IgD-negative memory B cell (primary cell): Measurements from ENCODE around the gene RAB44. TPM values are rescaled to one million over a fixed set of nuclear protein-coding genes. Genes with fewer than 3 reads are reported as not detected.
A peak's percentile ranks its signal among the peaks of the same experiment; 100 is the strongest.
"Not testable (repeated sequence)": the region's sequence is repeated elsewhere in the genome, so short reads cannot be mapped to it uniquely, and the experiment has no call there.

Source experiments
- H3K27ac Mint-ChIP-seq, 3 donors: one replicate each; pipeline ENCODE4 v1.8.0; 2020 to 2022; ENCODE audit warnings: mild to moderate bottlenecking in 3 of 3, mixed read lengths in 3 of 3, moderate library complexity in 1 of 3
- H3K27me3 Mint-ChIP-seq: one replicate; pipeline ENCODE4 v1.8.0; 2021; ENCODE audit warnings: mixed read lengths
- H3K36me3 Mint-ChIP-seq: one replicate; pipeline ENCODE4 v1.8.0; 2020; ENCODE audit warnings: mild to moderate bottlenecking, mixed read lengths
- H3K4me1 Mint-ChIP-seq, 3 donors: one replicate each; pipeline ENCODE4 v1.8.0; 2020 to 2022; ENCODE audit warnings: mixed read lengths in 3 of 3, mild to moderate bottlenecking in 1 of 3
- H3K4me3 Mint-ChIP-seq, 4 donors: one replicate each; pipeline ENCODE4 v1.8.0; 2020 to 2022; ENCODE audit warnings: mild to moderate bottlenecking in 4 of 4, mixed read lengths in 4 of 4, moderate library complexity in 3 of 4
- H3K9me3 Mint-ChIP-seq, 3 donors: one replicate each; pipeline ENCODE4 v1.8.0; 2020 to 2021; ENCODE audit warnings: mixed read lengths in 3 of 3, mild to moderate bottlenecking in 1 of 3
- polyA plus RNA-seq: library from polyadenylated mRNA; unstranded; fragments of 300-500 nt; fragmentation: Illumina TruSeq; gene quantifications from one replicate; pipeline ENCODE4 v1.2.3, GENCODE V29; 2021

RAB44 gene
- polyA plus RNA-seq, 1 donor from 2014 or later, result not detected

- no peaks in the 10 kb centered on the region for H3K36me3 Mint-ChIP-seq
- no peaks in the 10 kb centered on the region for H3K27me3 Mint-ChIP-seq
- no peaks in the 10 kb centered on the region for H3K9me3 Mint-ChIP-seq
- H3K4me1 Mint-ChIP-seq, result peaks cover 22 to 31% (median 23%) of the 10 kb centered on the region in 3 donors
- H3K4me3 Mint-ChIP-seq, result no peak overlapping the region
- peak overlapping the region in 1 of 3 donors; percentile 39 for H3K27ac Mint-ChIP-seq
Observed at GRCh38 chr6:36721369-36722140, 23.9 kb downstream of the RAB44 start.

- Mint-ChIP-seq H3K36me3 (no peaks in the 10 kb centered on the region), H3K27ac (peak overlapping the region in 2 of 3 donors; percentile 23 to 39), H3K4me1 (peaks cover 23 to 38% (median 30%) of the 10 kb centered on the region in 3 donors), H3K4me3 (no peak overlapping the region), H3K9me3 (no peaks in the 10 kb centered on the region), H3K27me3 (no peaks in the 10 kb centered on the region)
Observed at GRCh38 chr6:36722365-36722764, 24.7 kb downstream of the RAB44 start.

DNA sequence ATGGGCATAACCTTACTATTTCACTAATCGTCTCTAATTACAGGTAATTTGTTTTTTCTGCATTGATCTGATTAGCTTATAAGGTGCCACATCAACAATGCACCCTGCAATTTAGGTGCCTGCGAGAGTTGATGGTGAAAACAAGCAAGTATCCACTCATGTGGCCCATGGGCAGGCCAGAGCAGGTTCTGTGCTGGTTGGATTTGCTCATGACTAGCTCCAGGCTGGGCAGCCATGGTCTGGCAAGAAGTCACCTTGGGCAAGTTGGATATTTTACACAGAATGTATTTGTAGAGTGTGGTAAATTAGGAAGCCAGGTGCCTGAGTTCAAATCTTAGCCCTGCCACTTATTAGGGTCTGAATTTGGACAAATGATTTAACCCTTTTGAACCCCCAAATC, 25.3 kb downstream of the RAB44 start:
- peak overlapping the region in 1 of 3 donors; percentile 80 for H3K27ac Mint-ChIP-seq
- H3K27me3 Mint-ChIP-seq, result no peaks in the 10 kb centered on the region
- H3K4me1 Mint-ChIP-seq, result peaks cover 26 to 44% (median 35%) of the 10 kb centered on the region in 3 donors
- peaks cover 1% of the 10 kb centered on the region for H3K36me3 Mint-ChIP-seq
- H3K9me3 Mint-ChIP-seq, result no peaks in the 10 kb centered on the region
- no peak overlapping the region for H3K4me3 Mint-ChIP-seq

- Mint-ChIP-seq H3K4me1 (peaks cover 27 to 48% (median 38%) of the 10 kb centered on the region in 3 donors), H3K4me3 (peak overlapping the region in 1 of 4 donors; percentile 37)
Observed at GRCh38 chr6:36723992-36724391, 26.4 kb downstream of the RAB44 start.

GRCh38 chr6:36724514-36725390, 27.1 kb downstream of the RAB44 start:
- no peaks in the 10 kb centered on the region for H3K9me3 Mint-ChIP-seq
- H3K4me3 Mint-ChIP-seq, result peak overlapping the region in 2 of 4 donors; percentile 4 to 6
- peaks cover 30 to 43% (median 32%) of the 10 kb centered on the region in 3 donors for H3K4me1 Mint-ChIP-seq
- peaks cover 4% of the 10 kb centered on the region for H3K36me3 Mint-ChIP-seq
- peak overlapping the region in 2 of 3 donors; percentile 8 to 36 for H3K27ac Mint-ChIP-seq
- no peaks in the 10 kb centered on the region for H3K27me3 Mint-ChIP-seq

More at GRCh38 chr6:36723992-36724391, 26.4 kb downstream of the RAB44 start:
- not testable (repeated sequence) for H3K9me3 Mint-ChIP-seq, H3K27ac Mint-ChIP-seq, H3K27me3 Mint-ChIP-seq, H3K36me3 Mint-ChIP-seq

DNA sequence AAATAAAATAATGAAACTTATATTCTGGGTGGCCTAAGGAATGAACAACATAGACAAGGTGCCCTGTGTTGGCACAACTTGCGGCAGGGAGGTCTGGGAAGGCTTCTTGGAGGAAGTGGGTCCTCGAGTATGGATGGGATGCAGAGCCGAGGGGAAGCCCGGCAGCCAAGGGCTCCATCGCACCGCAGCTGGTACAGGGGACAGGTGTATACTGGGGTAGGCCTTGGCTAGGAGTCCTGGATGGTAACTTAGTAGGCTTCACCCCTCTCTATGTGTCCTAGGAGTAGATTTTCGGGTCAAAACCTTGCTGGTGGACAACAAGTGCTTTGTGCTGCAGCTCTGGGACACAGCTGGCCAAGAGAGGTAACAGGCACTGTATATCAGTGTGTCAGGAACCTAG, 28.0 kb downstream of the RAB44 start:
- H3K27me3 Mint-ChIP-seq, result no peaks in the 10 kb centered on the region
- peak overlapping the region in 1 of 3 donors; percentile 8 for H3K27ac Mint-ChIP-seq
- H3K4me1 Mint-ChIP-seq, result peaks cover 27 to 39% (median 32%) of the 10 kb centered on the region in 3 donors
- H3K36me3 Mint-ChIP-seq, result peaks cover 4% of the 10 kb centered on the region
- no peaks in the 10 kb centered on the region for H3K9me3 Mint-ChIP-seq
- peak overlapping the region in 2 of 4 donors; percentile 51 to 57 for H3K4me3 Mint-ChIP-seq

DNA sequence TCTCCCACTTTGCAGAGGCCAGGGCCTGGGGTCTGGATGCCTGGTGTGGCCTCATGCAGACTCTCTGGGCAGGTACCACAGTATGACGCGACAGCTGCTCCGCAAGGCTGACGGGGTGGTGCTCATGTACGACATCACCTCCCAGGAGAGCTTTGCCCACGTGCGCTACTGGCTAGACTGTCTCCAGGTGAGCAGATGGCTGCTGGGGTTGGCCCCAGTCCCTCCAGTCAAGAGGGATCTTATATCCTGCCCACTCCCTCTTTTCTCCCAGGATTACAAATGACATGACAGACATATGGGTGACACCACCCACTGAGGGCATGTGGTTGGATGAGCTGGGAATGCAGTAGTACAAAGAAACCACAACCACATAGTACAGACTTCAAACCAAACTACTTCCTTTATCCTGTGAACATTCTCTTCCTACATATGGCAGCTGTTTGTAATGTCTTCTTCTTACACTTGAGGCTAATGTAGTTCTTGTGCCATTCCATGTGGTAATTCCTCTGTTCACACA, 29.9 kb downstream of the RAB44 start:
- peaks cover 24 to 36% (median 36%) of the 10 kb centered on the region in 3 donors for H3K4me1 Mint-ChIP-seq
- H3K9me3 Mint-ChIP-seq, result no peaks in the 10 kb centered on the region
- H3K27me3 Mint-ChIP-seq, result no peaks in the 10 kb centered on the region
- H3K4me3 Mint-ChIP-seq, result peak overlapping the region in 1 of 4 donors; percentile 0
- H3K36me3 Mint-ChIP-seq, result peaks cover 8% of the 10 kb centered on the region
- peak overlapping the region in 2 of 3 donors; percentile 6 to 50 for H3K27ac Mint-ChIP-seq

DNA sequence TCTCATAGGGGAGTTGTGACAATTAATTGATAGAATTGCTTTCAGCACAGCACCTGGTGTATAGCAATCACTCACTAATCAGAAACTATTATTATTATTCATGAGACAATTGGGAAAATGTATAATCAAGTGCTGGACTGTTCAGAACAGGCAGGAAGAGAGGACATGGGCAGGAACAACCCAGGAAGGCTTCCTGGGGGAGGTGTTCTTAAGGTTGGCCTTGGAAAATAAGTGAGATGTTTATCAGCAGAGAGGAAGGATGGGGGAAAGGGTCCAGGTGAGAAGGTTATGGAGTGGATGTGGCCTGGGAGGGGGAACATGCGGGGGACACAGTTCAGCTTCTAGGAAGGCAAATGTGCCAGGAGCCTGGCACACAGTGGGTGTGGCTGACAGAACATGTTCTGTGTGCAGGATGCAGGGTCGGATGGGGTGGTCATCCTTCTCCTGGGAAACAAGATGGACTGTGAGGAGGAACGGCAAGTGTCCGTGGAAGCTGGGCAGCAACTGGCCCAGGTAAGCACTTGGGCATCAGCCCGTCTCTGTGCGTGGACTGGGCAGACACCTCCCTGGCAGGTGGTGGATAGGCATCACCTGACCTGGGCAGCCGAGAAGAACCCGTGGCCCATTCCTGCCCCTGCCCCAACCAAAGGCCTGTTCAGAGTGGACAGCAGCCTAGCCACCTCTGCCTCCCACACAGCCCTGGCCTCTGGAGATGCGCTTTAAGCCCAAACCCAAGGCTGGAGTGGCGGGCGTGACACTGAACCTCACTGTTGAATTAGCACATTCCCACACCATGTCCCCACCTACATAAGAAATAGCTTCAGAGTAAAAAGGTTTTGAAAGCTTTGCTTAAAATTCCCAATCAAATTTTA, 30.9 kb downstream of the RAB44 start:
- Mint-ChIP-seq H3K27ac (no peak overlapping the region), H3K4me1 (peaks cover 24 to 36% (median 36%) of the 10 kb centered on the region in 3 donors), H3K27me3 (no peaks in the 10 kb centered on the region), H3K36me3 (peaks cover 8% of the 10 kb centered on the region), H3K9me3 (no peaks in the 10 kb centered on the region), H3K4me3 (peak overlapping the region in 1 of 4 donors; percentile 0)

DNA sequence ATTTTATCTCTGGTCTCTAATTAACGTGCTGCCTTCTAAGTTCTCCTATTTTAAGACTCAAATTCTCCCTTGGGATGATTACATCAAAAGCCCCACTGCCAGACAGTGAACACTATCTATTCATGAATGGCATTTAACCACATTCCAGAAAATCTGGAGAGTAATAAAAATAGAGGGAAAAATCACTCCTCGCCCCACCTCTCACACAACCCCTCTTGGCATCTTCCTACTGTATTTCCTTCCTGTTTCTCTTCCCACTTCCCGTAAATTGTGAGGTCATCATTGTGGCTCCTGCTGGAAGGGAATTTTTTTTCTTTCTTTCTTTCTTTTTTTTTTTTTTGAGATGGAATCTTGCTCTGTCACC, 31.5 kb downstream of the RAB44 start:
- Mint-ChIP-seq H3K27ac (peak overlapping the region in 1 of 3 donors; percentile 95), H3K4me1 (peaks cover 24 to 36% (median 36%) of the 10 kb centered on the region in 3 donors), H3K27me3 (no peaks in the 10 kb centered on the region), H3K36me3 (peaks cover 8% of the 10 kb centered on the region), H3K9me3 (no peaks in the 10 kb centered on the region), H3K4me3 (no peak overlapping the region)

DNA sequence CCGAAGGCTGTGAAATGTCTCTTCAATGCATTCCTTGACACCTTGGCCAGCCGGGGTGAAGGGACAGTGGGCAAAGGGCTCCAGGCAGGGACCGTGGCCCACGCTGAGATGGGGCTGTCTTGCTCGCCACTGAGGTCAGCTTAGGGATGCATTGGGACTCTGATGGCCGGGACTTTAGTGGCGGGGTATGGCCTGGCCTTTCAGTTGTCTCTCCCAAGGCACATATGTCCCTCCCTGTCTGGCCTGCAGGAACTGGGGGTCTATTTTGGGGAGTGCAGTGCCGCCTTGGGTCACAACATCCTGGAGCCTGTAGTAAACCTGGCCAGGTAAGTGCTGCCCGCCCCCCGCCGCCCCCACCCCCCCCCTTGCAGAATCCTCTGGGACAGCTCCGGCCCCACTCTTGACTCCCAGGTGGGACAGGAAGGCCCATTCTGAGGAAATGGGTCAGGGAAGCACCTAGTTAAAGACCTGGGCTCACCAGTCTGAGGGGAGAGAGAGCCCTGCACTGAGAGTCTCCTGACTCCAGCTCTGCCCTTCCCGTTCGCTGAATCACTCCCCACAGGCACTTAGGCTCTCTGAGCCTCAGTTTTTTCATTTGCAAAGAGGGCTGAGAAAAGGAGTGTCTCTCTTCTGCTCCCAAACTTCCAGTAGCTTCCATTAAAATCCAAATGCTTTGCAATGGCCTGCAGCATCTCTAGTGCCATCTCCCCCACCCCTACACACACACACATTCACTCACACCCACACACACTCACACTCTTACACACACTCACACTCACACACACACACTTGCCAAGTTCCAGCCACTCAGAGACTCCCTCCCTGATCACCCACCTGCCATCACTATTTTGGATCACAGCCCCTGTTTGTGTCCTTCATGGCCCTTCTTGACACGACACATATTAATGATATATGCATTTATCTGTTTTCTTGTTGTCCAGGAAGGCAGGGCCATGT, 33.1 kb downstream of the RAB44 start:
- no peak overlapping the region for H3K27ac Mint-ChIP-seq
- H3K36me3 Mint-ChIP-seq, result peaks cover 8% of the 10 kb centered on the region
- peak overlapping the region in 1 of 4 donors; percentile 21 for H3K4me3 Mint-ChIP-seq
- H3K4me1 Mint-ChIP-seq, result peaks cover 17 to 31% (median 27%) of the 10 kb centered on the region in 3 donors
- H3K27me3 Mint-ChIP-seq, result no peaks in the 10 kb centered on the region
- H3K9me3 Mint-ChIP-seq, result no peaks in the 10 kb centered on the region

- H3K27ac Mint-ChIP-seq, result peak overlapping the region in 1 of 3 donors; percentile 72
- H3K36me3 Mint-ChIP-seq, result peaks cover 8% of the 10 kb centered on the region
- H3K4me1 Mint-ChIP-seq, result peaks cover 12 to 23% (median 20%) of the 10 kb centered on the region in 3 donors
- no peak overlapping the region for H3K4me3 Mint-ChIP-seq
- no peaks in the 10 kb centered on the region for H3K27me3 Mint-ChIP-seq
- H3K9me3 Mint-ChIP-seq, result no peaks in the 10 kb centered on the region
Observed at GRCh38 chr6:36731622-36732310, 34.1 kb downstream of the RAB44 start.

- Mint-ChIP-seq H3K27ac (no peak overlapping the region), H3K4me1 (peaks cover 9 to 13% (median 13%) of the 10 kb centered on the region in 3 donors), H3K4me3 (peak overlapping the region in 1 of 4 donors; percentile 10), H3K9me3 (no peaks in the 10 kb centered on the region), H3K36me3 (peaks cover 6% of the 10 kb centered on the region), H3K27me3 (no peaks in the 10 kb centered on the region)
Observed at GRCh38 chr6:36733300-36733699, 35.7 kb downstream of the RAB44 start.
